HEK293 (cell line): ENCODE measurements around the gene AOAH.

Experiments
- CTCF ChIA-PET: fragments of 350-600 bp; formaldehyde crosslinking; extraction: SDS; loops from one replicate; lab custom pipeline; 2021; ENCODE audit warnings: antibody characterized with exemption; lab: Yijun Ruan, JAX
- POLR2A ChIA-PET: fragments of 300-600 bp; formaldehyde crosslinking; extraction: SDS; loops from one replicate; lab custom pipeline; 2020; ENCODE audit warnings: antibody characterized with exemption, inconsistent platforms; lab: Yijun Ruan, JAX
- H3K27ac ChIP-seq: fragments of 200-500 bp; sonication (Bioruptor generic); 2 replicates; pipeline ENCODE4 v1.5.1; 2014; ENCODE audit warnings: low read depth, low read length, control low read depth, inconsistent platforms; ENCODE audit errors: extremely low read depth
- H3K36me3 ChIP-seq, 2 experiments: fragments of 200-500 bp in 1 of 2; sonication (Bioruptor generic) in 1 of 2; 1 replicate in 1 of 2; 2 replicates in 1 of 2; pipeline ENCODE4 v1.5.1; 2014 to 2017; ENCODE audit warnings: inconsistent platforms in 2 of 2, low read length in 2 of 2; ENCODE audit not compliant: control insufficient read depth in 2 of 2, insufficient read depth in 1 of 2
- H3K4me1 ChIP-seq: fragments of 200-500 bp; sonication (Bioruptor generic); 2 replicates; pipeline ENCODE4 v1.5.1; 2014; ENCODE audit warnings: mild to moderate bottlenecking, low read length, inconsistent platforms; ENCODE audit not compliant: control insufficient read depth, insufficient read depth
- H3K4me3 ChIP-seq: 2 replicates; pipeline ENCODE4 v1.5.1; 2011; ENCODE audit warnings: low read depth, mild to moderate bottlenecking, control low read depth, low read length, moderate library complexity
- H3K9me3 ChIP-seq: fragments of 200-500 bp; sonication (Bioruptor generic); 2 replicates; pipeline ENCODE4 v1.5.1; 2014; ENCODE audit warnings: low read depth, low read length, inconsistent platforms; ENCODE audit not compliant: control insufficient read depth, insufficient read depth
- GLIS1 ChIP-seq: fragments of 450-650 bp; formaldehyde crosslinking; IDR thresholded peaks from 2 replicates; pipeline ENCODE4 v1.5.1; 2016; ENCODE audit warnings: missing biosample characterization, missing genetic modification characterization
- HOXA7 ChIP-seq: sonication (generic); formaldehyde crosslinking; IDR thresholded peaks from 2 replicates; pipeline ENCODE4 v1.8.1; 2022; ENCODE audit warnings: missing genetic modification reagents, borderline replicate concordance
- SALL2 ChIP-seq: fragments of 450-650 bp; formaldehyde crosslinking; IDR thresholded peaks from 2 replicates; pipeline ENCODE4 v1.5.0; 2017; ENCODE audit warnings: missing biosample characterization, mild to moderate bottlenecking, missing genetic modification characterization, borderline replicate concordance
- YY1 ChIP-seq: fragments of 450-650 bp; formaldehyde crosslinking; IDR thresholded peaks from 2 replicates; pipeline ENCODE4 v1.5.1; 2018; ENCODE audit warnings: missing biosample characterization, missing genetic modification characterization
- YY2 ChIP-seq: fragments of 450-650 bp; formaldehyde crosslinking; IDR thresholded peaks from 2 replicates; pipeline ENCODE4 v1.5.1; 2016; ENCODE audit warnings: missing biosample characterization, missing genetic modification characterization
- ZBTB17 ChIP-seq: fragments of 450-650 bp; formaldehyde crosslinking; IDR thresholded peaks from 2 replicates; pipeline ENCODE4 v1.5.1; 2016; ENCODE audit warnings: missing biosample characterization, missing genetic modification characterization
- ZBTB21 ChIP-seq: fragments of 450-650 bp; formaldehyde crosslinking; IDR thresholded peaks from 2 replicates; pipeline ENCODE4 v1.5.1; 2017; ENCODE audit warnings: missing biosample characterization, missing genetic modification characterization
- ZBTB8A ChIP-seq: fragments of 450-650 bp; formaldehyde crosslinking; IDR thresholded peaks from 2 replicates; pipeline ENCODE4 v1.5.1; 2016; ENCODE audit warnings: missing biosample characterization, missing genetic modification characterization
- ZNF146 ChIP-seq: fragments of 450-650 bp; formaldehyde crosslinking; IDR thresholded peaks from 2 replicates; pipeline ENCODE4 v1.5.1; 2016; ENCODE audit warnings: missing biosample characterization, missing genetic modification characterization
- ZNF184 ChIP-seq: fragments of 450-650 bp; IDR thresholded peaks from 2 replicates; pipeline ENCODE4 v1.5.1; 2018; ENCODE audit warnings: missing biosample characterization, mild to moderate bottlenecking, missing genetic modification characterization
- ZNF274 ChIP-seq, 2 experiments: fragments of 200-500 bp in 1 of 2; fragments of 450-650 bp in 1 of 2; sonication (Bioruptor generic) in 1 of 2; formaldehyde crosslinking in 1 of 2; IDR thresholded peaks; 2 replicates each; pipeline versions ENCODE4 v1.5.1 to v1.6.1; 2014 to 2016; ENCODE audit warnings: borderline replicate concordance in 1 of 2, inconsistent platforms in 1 of 2, low read length in 1 of 2, missing biosample characterization in 1 of 2, missing genetic modification characterization in 1 of 2
- ZNF623 ChIP-seq: fragments of 450-650 bp; formaldehyde crosslinking; IDR thresholded peaks from 2 replicates; pipeline ENCODE4 v1.5.1; 2016; ENCODE audit warnings: missing biosample characterization, missing genetic modification characterization
- ZNF660 ChIP-seq: fragments of 450-650 bp; IDR thresholded peaks from 2 replicates; pipeline ENCODE4 v1.5.1; 2018; ENCODE audit warnings: missing biosample characterization, mild to moderate bottlenecking, missing genetic modification characterization
- ZNF677 ChIP-seq: fragments of 450-650 bp; IDR thresholded peaks from 2 replicates; pipeline ENCODE4 v1.5.0; 2018; ENCODE audit warnings: missing biosample characterization, mild to moderate bottlenecking, missing genetic modification characterization, moderate library complexity
- ZNF830 ChIP-seq: fragments of 450-650 bp; IDR thresholded peaks from 2 replicates; pipeline ENCODE4 v1.5.0; 2018; ENCODE audit warnings: missing biosample characterization, missing genetic modification characterization, low read depth, mild to moderate bottlenecking, moderate library complexity
- TF ChIP-seq, protein P1 (sequence below): fragments of 450-650 bp; formaldehyde crosslinking; IDR thresholded peaks from 2 replicates; pipeline ENCODE4 v1.5.1; 2017; ENCODE audit warnings: missing biosample characterization, missing genetic modification characterization
- TF ChIP-seq, protein P2 (sequence below): fragments of 450-650 bp; formaldehyde crosslinking; IDR thresholded peaks from 2 replicates; pipeline ENCODE4 v1.5.1; 2016; ENCODE audit warnings: missing biosample characterization, missing genetic modification characterization
- TF ChIP-seq, protein P3 (sequence below): IDR thresholded peaks from 2 replicates; pipeline ENCODE4 v1.6.1; 2011; ENCODE audit warnings: mild to moderate bottlenecking, low read depth, low read length, borderline replicate concordance
- TF ChIP-seq, protein P4 (sequence below): fragments of 450-650 bp; formaldehyde crosslinking; IDR thresholded peaks from 2 replicates; pipeline ENCODE4 v1.5.1; 2016; ENCODE audit warnings: missing biosample characterization, missing genetic modification characterization
- TF ChIP-seq, protein P5 (sequence below): fragments of 450-650 bp; formaldehyde crosslinking; IDR thresholded peaks from 2 replicates; pipeline ENCODE4 v1.5.1; 2017; ENCODE audit warnings: missing biosample characterization, missing genetic modification characterization

The AOAH gene

DNA sequence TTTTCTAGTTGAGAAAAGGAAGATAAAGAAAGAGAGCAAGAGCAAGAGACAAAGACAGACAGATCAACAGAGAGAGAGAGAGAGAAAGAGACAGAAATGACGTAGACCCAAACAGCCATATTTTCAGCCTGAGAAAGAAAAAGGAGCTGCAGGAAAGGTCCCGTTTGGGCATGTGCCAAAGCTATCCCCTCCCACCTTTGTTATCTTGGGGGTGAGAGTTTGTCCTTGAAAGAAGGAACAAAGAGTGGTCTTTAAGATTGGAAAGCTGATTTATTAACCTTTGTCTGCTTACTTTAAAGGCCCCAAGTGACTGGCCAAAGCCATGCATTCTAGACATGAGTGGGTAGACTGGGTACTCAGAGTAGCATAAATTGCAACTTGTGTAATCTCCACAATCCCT lies 98.2 kb downstream of the AOAH start:
- CTCF ChIA-PET: interaction anchor here (0.9 to 1.5 kb wide), 2 partner anchors 12 to 45 kb away, joined by 4 read pairs; no protein-coding TSS in a partner anchor
- TF ChIP-seq ZBTB17 (no peak), ZNF274 (IDR thresholded peaks at IDR 0.05; ENCODE audit: low read length) (no peak), ZNF274 (tag by site-specific recombination; IDR thresholded peaks at IDR 0.05; ENCODE audit: borderline replicate concordance) (no peak), ZNF660 (tag by site-specific recombination) (no peak), SALL2 (tag by site-specific recombination) (no peak), ZNF677 (tag by site-specific recombination) (no peak), ZNF830 (tag by site-specific recombination) (no peak), HOXA7 (CRISPR knock-in tag) (no peak), YY2 (tag by site-specific recombination) (no peak), YY1 (tag by site-specific recombination) (no peak), GLIS1 (tag by site-specific recombination) (no peak), ZNF184 (tag by site-specific recombination) (no peak), ZNF146 (no peak), ZNF623 (no peak), ZBTB8A (no peak), ZBTB21 (tag by site-specific recombination) (no peak)
- TF ChIP-seq, protein P1, sequence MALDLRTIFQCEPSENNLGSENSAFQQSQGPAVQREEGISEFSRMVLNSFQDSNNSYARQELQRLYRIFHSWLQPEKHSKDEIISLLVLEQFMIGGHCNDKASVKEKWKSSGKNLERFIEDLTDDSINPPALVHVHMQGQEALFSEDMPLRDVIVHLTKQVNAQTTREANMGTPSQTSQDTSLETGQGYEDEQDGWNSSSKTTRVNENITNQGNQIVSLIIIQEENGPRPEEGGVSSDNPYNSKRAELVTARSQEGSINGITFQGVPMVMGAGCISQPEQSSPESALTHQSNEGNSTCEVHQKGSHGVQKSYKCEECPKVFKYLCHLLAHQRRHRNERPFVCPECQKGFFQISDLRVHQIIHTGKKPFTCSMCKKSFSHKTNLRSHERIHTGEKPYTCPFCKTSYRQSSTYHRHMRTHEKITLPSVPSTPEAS (tag by site-specific recombination): no peak
- TF ChIP-seq, protein P2, sequence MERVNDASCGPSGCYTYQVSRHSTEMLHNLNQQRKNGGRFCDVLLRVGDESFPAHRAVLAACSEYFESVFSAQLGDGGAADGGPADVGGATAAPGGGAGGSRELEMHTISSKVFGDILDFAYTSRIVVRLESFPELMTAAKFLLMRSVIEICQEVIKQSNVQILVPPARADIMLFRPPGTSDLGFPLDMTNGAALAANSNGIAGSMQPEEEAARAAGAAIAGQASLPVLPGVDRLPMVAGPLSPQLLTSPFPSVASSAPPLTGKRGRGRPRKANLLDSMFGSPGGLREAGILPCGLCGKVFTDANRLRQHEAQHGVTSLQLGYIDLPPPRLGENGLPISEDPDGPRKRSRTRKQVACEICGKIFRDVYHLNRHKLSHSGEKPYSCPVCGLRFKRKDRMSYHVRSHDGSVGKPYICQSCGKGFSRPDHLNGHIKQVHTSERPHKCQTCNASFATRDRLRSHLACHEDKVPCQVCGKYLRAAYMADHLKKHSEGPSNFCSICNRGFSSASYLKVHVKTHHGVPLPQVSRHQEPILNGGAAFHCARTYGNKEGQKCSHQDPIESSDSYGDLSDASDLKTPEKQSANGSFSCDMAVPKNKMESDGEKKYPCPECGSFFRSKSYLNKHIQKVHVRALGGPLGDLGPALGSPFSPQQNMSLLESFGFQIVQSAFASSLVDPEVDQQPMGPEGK (tag by site-specific recombination): no peak
- TF ChIP-seq, protein P3, sequence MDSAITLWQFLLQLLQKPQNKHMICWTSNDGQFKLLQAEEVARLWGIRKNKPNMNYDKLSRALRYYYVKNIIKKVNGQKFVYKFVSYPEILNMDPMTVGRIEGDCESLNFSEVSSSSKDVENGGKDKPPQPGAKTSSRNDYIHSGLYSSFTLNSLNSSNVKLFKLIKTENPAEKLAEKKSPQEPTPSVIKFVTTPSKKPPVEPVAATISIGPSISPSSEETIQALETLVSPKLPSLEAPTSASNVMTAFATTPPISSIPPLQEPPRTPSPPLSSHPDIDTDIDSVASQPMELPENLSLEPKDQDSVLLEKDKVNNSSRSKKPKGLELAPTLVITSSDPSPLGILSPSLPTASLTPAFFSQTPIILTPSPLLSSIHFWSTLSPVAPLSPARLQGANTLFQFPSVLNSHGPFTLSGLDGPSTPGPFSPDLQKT: no peak
- TF ChIP-seq, protein P4, sequence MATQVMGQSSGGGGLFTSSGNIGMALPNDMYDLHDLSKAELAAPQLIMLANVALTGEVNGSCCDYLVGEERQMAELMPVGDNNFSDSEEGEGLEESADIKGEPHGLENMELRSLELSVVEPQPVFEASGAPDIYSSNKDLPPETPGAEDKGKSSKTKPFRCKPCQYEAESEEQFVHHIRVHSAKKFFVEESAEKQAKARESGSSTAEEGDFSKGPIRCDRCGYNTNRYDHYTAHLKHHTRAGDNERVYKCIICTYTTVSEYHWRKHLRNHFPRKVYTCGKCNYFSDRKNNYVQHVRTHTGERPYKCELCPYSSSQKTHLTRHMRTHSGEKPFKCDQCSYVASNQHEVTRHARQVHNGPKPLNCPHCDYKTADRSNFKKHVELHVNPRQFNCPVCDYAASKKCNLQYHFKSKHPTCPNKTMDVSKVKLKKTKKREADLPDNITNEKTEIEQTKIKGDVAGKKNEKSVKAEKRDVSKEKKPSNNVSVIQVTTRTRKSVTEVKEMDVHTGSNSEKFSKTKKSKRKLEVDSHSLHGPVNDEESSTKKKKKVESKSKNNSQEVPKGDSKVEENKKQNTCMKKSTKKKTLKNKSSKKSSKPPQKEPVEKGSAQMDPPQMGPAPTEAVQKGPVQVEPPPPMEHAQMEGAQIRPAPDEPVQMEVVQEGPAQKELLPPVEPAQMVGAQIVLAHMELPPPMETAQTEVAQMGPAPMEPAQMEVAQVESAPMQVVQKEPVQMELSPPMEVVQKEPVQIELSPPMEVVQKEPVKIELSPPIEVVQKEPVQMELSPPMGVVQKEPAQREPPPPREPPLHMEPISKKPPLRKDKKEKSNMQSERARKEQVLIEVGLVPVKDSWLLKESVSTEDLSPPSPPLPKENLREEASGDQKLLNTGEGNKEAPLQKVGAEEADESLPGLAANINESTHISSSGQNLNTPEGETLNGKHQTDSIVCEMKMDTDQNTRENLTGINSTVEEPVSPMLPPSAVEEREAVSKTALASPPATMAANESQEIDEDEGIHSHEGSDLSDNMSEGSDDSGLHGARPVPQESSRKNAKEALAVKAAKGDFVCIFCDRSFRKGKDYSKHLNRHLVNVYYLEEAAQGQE (tag by site-specific recombination): no peak
- TF ChIP-seq, protein P5, sequence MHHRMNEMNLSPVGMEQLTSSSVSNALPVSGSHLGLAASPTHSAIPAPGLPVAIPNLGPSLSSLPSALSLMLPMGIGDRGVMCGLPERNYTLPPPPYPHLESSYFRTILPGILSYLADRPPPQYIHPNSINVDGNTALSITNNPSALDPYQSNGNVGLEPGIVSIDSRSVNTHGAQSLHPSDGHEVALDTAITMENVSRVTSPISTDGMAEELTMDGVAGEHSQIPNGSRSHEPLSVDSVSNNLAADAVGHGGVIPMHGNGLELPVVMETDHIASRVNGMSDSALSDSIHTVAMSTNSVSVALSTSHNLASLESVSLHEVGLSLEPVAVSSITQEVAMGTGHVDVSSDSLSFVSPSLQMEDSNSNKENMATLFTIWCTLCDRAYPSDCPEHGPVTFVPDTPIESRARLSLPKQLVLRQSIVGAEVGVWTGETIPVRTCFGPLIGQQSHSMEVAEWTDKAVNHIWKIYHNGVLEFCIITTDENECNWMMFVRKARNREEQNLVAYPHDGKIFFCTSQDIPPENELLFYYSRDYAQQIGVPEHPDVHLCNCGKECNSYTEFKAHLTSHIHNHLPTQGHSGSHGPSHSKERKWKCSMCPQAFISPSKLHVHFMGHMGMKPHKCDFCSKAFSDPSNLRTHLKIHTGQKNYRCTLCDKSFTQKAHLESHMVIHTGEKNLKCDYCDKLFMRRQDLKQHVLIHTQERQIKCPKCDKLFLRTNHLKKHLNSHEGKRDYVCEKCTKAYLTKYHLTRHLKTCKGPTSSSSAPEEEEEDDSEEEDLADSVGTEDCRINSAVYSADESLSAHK (tag by site-specific recombination): no peak
- no peak overlapping the region for H3K4me3 ChIP-seq
- H3K36me3 ChIP-seq: no peaks in the 10 kb centered on the region
- no peak overlapping the region for H3K27ac ChIP-seq
- H3K4me1 ChIP-seq: no peaks in the 10 kb centered on the region
- H3K9me3 ChIP-seq: no peaks in the 10 kb centered on the region
- POLR2A ChIA-PET: no interaction called here
